Spleen (tissue), 11 donors: ENCODE data around the gene C6orf62. TPM values are rescaled to one million over a fixed set of nuclear protein-coding genes. Genes with fewer than 3 reads are reported as not detected.
"Not testable (repeated sequence)": the region's sequence is repeated elsewhere in the genome, so short reads cannot be mapped to it uniquely, and the experiment has no call there.

ENCODE experiments used
- DNase-seq: peaks from one replicate; pipeline ENCODE4 v3.0.0-alpha.2; 2020
- H3K27ac ChIP-seq, 8 donors: fragments of 200-600 bp; sonication (generic) in 7 of 8; 1 replicate in 4 of 8; 2 replicates in 4 of 8; pipeline versions ENCODE4 v1.5.0 to v1.8.0; 2016 to 2021; ENCODE audit warnings: inconsistent platforms in 4 of 8, mild to moderate bottlenecking in 4 of 8, moderate library complexity in 1 of 8
- H3K27me3 ChIP-seq, 7 donors: fragments of 200-600 bp; sonication (generic) in 6 of 7; replicated peaks in 1 of 7; 1 replicate in 4 of 7; 2 replicates in 3 of 7; pipeline versions ENCODE4 v1.5.0 to v1.8.0; 2016 to 2021; ENCODE audit warnings: inconsistent platforms in 3 of 7, mild to moderate bottlenecking in 1 of 7
- H3K36me3 ChIP-seq, 6 donors: fragments of 200-600 bp; sonication (generic) in 5 of 6; 1 replicate in 4 of 6; 2 replicates in 2 of 6; pipeline versions ENCODE4 v1.5.0 to v1.8.0; 2016 to 2021; ENCODE audit warnings: inconsistent platforms in 2 of 6
- H3K4me1 ChIP-seq, 6 donors: fragments of 200-600 bp; sonication (generic) in 5 of 6; 1 replicate in 3 of 6; 2 replicates in 3 of 6; pipeline versions ENCODE4 v1.5.0 to v1.8.0; 2016 to 2021; ENCODE audit warnings: inconsistent platforms in 3 of 6
- H3K4me3 ChIP-seq, 8 donors: fragments of 200-600 bp; sonication (generic) in 7 of 8; 1 replicate in 4 of 8; 2 replicates in 4 of 8; pipeline versions ENCODE4 v1.5.0 to v1.8.0; 2016 to 2021; ENCODE audit warnings: inconsistent platforms in 4 of 8, mild to moderate bottlenecking in 4 of 8, moderate library complexity in 2 of 8
- H3K9me3 ChIP-seq, 8 donors: fragments of 200-600 bp; sonication (generic) in 7 of 8; 1 replicate in 4 of 8; 2 replicates in 4 of 8; pipeline versions ENCODE4 v1.5.0 to v1.8.0; 2016 to 2021; ENCODE audit warnings: inconsistent platforms in 4 of 8
- CTCF ChIP-seq, 11 experiments: fragments of 200-600 bp in 7 of 11; fragments of 450-650 bp in 4 of 11; sonication (generic) in 4 of 11; IDR thresholded peaks in 8 of 11; conservative IDR thresholded peaks in 3 of 11; 1 replicate in 7 of 11; 2 replicates in 4 of 11; pipeline versions ENCODE4 v1.4.0 to v1.8.0; 2016 to 2021; ENCODE audit warnings: antibody characterized with exemption in 11 of 11, inconsistent platforms in 4 of 11, mild to moderate bottlenecking in 1 of 11
- POLR2A ChIP-seq, 3 donors: fragments of 450-650 bp; IDR thresholded peaks; one replicate each; pipeline ENCODE4 v1.5.1; 2017; ENCODE audit warnings: antibody characterized with exemption in 3 of 3, mild to moderate bottlenecking in 1 of 3
- POLR2AphosphoS5 ChIP-seq, 3 donors: sonication (generic); formaldehyde crosslinking; IDR thresholded peaks; one replicate each; pipeline ENCODE4 v1.5.1; 2017; ENCODE audit warnings: antibody characterized with exemption in 3 of 3
- WGBS, 5 donors: extraction: QIAGEN DNeasy Blood & Tissue Kit in 3 of 5; methylation state at CpG; one replicate each; pipeline versions ENCODE4 v1.1.5 to v1.1.7; 2013 to 2018; 5-methylcytosine and 5-hydroxymethylcytosine counted together
- intact Hi-C: fragments of 100-400 bp; cut with DNase I; formaldehyde crosslinking; loops from one replicate; pipeline ENCODE4 v1.15.0; 2023; ENCODE audit warnings: low total_unique reads
- polyA plus RNA-seq, 3 donors: library from polyadenylated mRNA; stranded (reverse); fragments of 200-250 nt; gene quantifications; one replicate each; pipeline ENCODE4 v1.2.1, GENCODE V29; 2013
- total RNA-seq, 7 donors: library from RNA; depleted of rRNA in 3 of 7; stranded (reverse); fragments of >200 nt in 3 of 7; fragmentation: NEBNext Ultra II Directional in 4 of 7; extraction: Animal tissue kit (Norgen Biotek cat#: 25700) in 4 of 7; gene quantifications; one replicate each; pipeline versions ENCODE4 v1.1.0 to v1.2.1, GENCODE V29; 2016 to 2021
- donor health status: healthy with polysubstance abuse.
- donor health status: DM: no; HTN: no; CAD: no; lungs with moderate emphysema.
- donor health status: DM: no; HTN: no; CAD: no.
- donor health status: Bipolar disorder and iron deficiency.
- donor health status: healthy.
- donor health status: DM: no; HTN: no; CAD: no.
- donor health status: DM: yes; HTN: yes; CAD: no.

C6orf62 gene
- total and polyA plus RNA-seq, 10 donors, result 75.5 to 193 (median 136) TPM

GRCh38 chr6:24740861-24741260 lies 21.9 kb upstream of the C6orf62 start:
- no peaks in the 10 kb centered on the region for H3K9me3 ChIP-seq
- H3K36me3 ChIP-seq, result no peaks in the 10 kb centered on the region
- no peaks in the 10 kb centered on the region for H3K27me3 ChIP-seq
- peaks cover 0 to 27% (median 6%) of the 10 kb centered on the region in 6 donors for H3K4me1 ChIP-seq
- H3K27ac ChIP-seq, result no peak overlapping the region
- no peak for TF ChIP-seq POLR2A (IDR thresholded peaks at IDR 0.05)
- intact Hi-C loops, result no loop called here
- no peak overlapping the region for H3K4me3 ChIP-seq
- no peak for DNase-seq

GRCh38 chr6:24738741-24739140 lies 19.8 kb upstream of the C6orf62 start:
- 82 to 92% (median 88%) methylated on average over 3 of the region's 3 CpGs for WGBS, 5 donors
- H3K4me3 ChIP-seq, result no peak overlapping the region
- peaks cover 0 to 16% (median 4%) of the 10 kb centered on the region in 6 donors for H3K4me1 ChIP-seq
- H3K36me3 ChIP-seq, result no peaks in the 10 kb centered on the region
- intact Hi-C loops, result no loop called here
- H3K27me3 ChIP-seq, result no peaks in the 10 kb centered on the region
- H3K27ac ChIP-seq, result no peak overlapping the region
- H3K9me3 ChIP-seq, result no peaks in the 10 kb centered on the region
- TF ChIP-seq POLR2A (IDR thresholded peaks at IDR 0.05), result no peak
- no peak for TF ChIP-seq POLR2AphosphoS5 (IDR thresholded peaks at IDR 0.05)
- TF ChIP-seq CTCF (IDR thresholded peaks at IDR 0.05 in 8 of 11, conservative IDR thresholded peaks at IDR 0.05 in 3 of 11), result no peak
- DNase-seq, result no peak

GRCh38 chr6:24734710-24735109 lies 15.8 kb upstream of the C6orf62 start:
- H3K4me1 ChIP-seq, intact Hi-C loops, H3K36me3 ChIP-seq, H3K4me3 ChIP-seq, DNase-seq, H3K27ac ChIP-seq, H3K27me3 ChIP-seq: not testable (repeated sequence)
- peaks cover 0 to 29% (median 24%) of the 10 kb centered on the region in 8 donors for H3K9me3 ChIP-seq
- WGBS, 5 donors, result 87 to 95% (median 93%) methylated on average over 4 of the region's 4 CpGs

GRCh38 chr6:24734166-24734565 lies 15.2 kb upstream of the C6orf62 start:
- intact Hi-C loops, result no loop called here
- Histone ChIP-seq H3K36me3 (no peaks in the 10 kb centered on the region), H3K27ac (no peak overlapping the region), H3K4me3 (no peak overlapping the region), H3K4me1 (peaks cover 0 to 2% (median 0%) of the 10 kb centered on the region in 6 donors), H3K9me3 (peaks cover 0 to 29% (median 24%) of the 10 kb centered on the region in 8 donors), H3K27me3 (no peaks in the 10 kb centered on the region)
- WGBS, 5 donors, result 89 to 98% (median 96%) methylated on average over 1 of the region's 1 CpG
- no peak for DNase-seq
- TF ChIP-seq CTCF (IDR thresholded peaks at IDR 0.05 in 8 of 11, conservative IDR thresholded peaks at IDR 0.05 in 3 of 11) (no peak), POLR2A (IDR thresholded peaks at IDR 0.05) (no peak), POLR2AphosphoS5 (IDR thresholded peaks at IDR 0.05) (no peak)

GRCh38 chr6:24731456-24732134 lies 12.6 kb upstream of the C6orf62 start:
- WGBS, 5 donors, result 86 to 94% (median 90%) methylated on average over 4 to 6 of the region's 6 CpGs

GRCh38 chr6:24730653-24731052 lies 11.7 kb upstream of the C6orf62 start:
- H3K27ac ChIP-seq, intact Hi-C loops, H3K36me3 ChIP-seq, H3K4me1 ChIP-seq, H3K4me3 ChIP-seq, DNase-seq, H3K27me3 ChIP-seq: not testable (repeated sequence)
- peaks cover 0 to 29% (median 24%) of the 10 kb centered on the region in 8 donors for H3K9me3 ChIP-seq
- 77 to 96% (median 94%) methylated on average over 3 of the region's 3 CpGs for WGBS, 5 donors

More at GRCh38 chr6:24731456-24732134, 12.6 kb upstream of the C6orf62 start:
- H3K9me3 ChIP-seq, result peaks cover 0 to 29% (median 24%) of the 10 kb centered on the region in 8 donors
- H3K27me3 ChIP-seq, H3K4me3 ChIP-seq, H3K4me1 ChIP-seq, H3K36me3 ChIP-seq, H3K27ac ChIP-seq, intact Hi-C loops, DNase-seq: not testable (repeated sequence)
